Measurements from ENCODE around the gene RERGL. TPM values are rescaled to one million over a fixed set of nuclear protein-coding genes. Genes with fewer than 3 reads are reported as not detected.

RERGL gene
- total RNA-seq, 4 donors from 2014 or later = 2.6 to 5.0 (median 4.1) TPM

GRCh38 chr12:18123707-18124106, 33.7 kb upstream of the RERGL start:
- intact Hi-C loops (cut with DNase I) = no loop called here
- TF ChIP-seq EP300 (IDR thresholded peaks at IDR 0.05) (no peak), POLR2AphosphoS5 (IDR thresholded peaks at IDR 0.05) (no peak), POLR2A (IDR thresholded peaks at IDR 0.05; ENCODE audit: low read depth) (no peak), CTCF (IDR thresholded peaks at IDR 0.05) (no peak)
- DNase-seq (ENCODE audit: extremely low spot score) = no peak
- H3K9me3 ChIP-seq = peaks cover 0 to 30% (median 20%) of the 10 kb centered on the region in 4 donors
- no peaks in the 10 kb centered on the region for H3K27me3 ChIP-seq
- no peak overlapping the region for H3K27ac ChIP-seq (replicated peaks in 1 of 4)
- H3K4me3 ChIP-seq = no peak overlapping the region
- no peaks in the 10 kb centered on the region for H3K4me1 ChIP-seq
- no peaks in the 10 kb centered on the region for H3K36me3 ChIP-seq
- 69% methylated on average over 5 of the region's 5 CpGs for WGBS

- intact Hi-C loops (cut with DNase I) = no loop called here
- TF ChIP-seq CTCF (IDR thresholded peaks at IDR 0.05) (no peak), EP300 (IDR thresholded peaks at IDR 0.05) (no peak), POLR2AphosphoS5 (IDR thresholded peaks at IDR 0.05) (no peak), POLR2A (IDR thresholded peaks at IDR 0.05; ENCODE audit: low read depth) (no peak)
- Histone ChIP-seq H3K27me3 (no peaks in the 10 kb centered on the region), H3K4me1 (no peaks in the 10 kb centered on the region), H3K36me3 (no peaks in the 10 kb centered on the region), H3K27ac (replicated peaks in 1 of 4) (no peak overlapping the region), H3K9me3 (peaks cover 0 to 16% (median 12%) of the 10 kb centered on the region in 4 donors), H3K4me3 (no peak overlapping the region)
- no peak for DNase-seq (ENCODE audit: extremely low spot score)
- WGBS = 89% methylated on average over 1 of the region's 1 CpG
Measured at GRCh38 chr12:18120899-18121298, 30.9 kb upstream of the RERGL start.

- no peak for DNase-seq (ENCODE audit: extremely low spot score)
- 78% methylated on average over 4 of the region's 4 CpGs for WGBS
- H3K4me1 ChIP-seq = no peaks in the 10 kb centered on the region
Measured at GRCh38 chr12:18108611-18109010, 18.6 kb upstream of the RERGL start.

GRCh38 chr12:18103624-18104023, 13.6 kb upstream of the RERGL start:
- no peaks in the 10 kb centered on the region for H3K9me3 ChIP-seq
- H3K36me3 ChIP-seq = no peaks in the 10 kb centered on the region
- TF ChIP-seq POLR2AphosphoS5 (IDR thresholded peaks at IDR 0.05) (no peak), EP300 (IDR thresholded peaks at IDR 0.05) (no peak), CTCF (IDR thresholded peaks at IDR 0.05) (no peak)
- WGBS = 79% methylated on average over 2 of the region's 2 CpGs
- no peaks in the 10 kb centered on the region for H3K4me1 ChIP-seq
- intact Hi-C loops (cut with DNase I) = no loop called here
- H3K27ac ChIP-seq (replicated peaks in 1 of 4) = no peak overlapping the region
- no peaks in the 10 kb centered on the region for H3K27me3 ChIP-seq
- no peak overlapping the region for H3K4me3 ChIP-seq
- no peak for DNase-seq (ENCODE audit: extremely low spot score)

More at GRCh38 chr12:18108611-18109010, 18.6 kb upstream of the RERGL start:
- Histone ChIP-seq H3K27ac (replicated peaks in 1 of 4) (no peak overlapping the region), H3K9me3 (no peaks in the 10 kb centered on the region), H3K27me3 (no peaks in the 10 kb centered on the region), H3K36me3 (no peaks in the 10 kb centered on the region), H3K4me3 (no peak overlapping the region)
- TF ChIP-seq POLR2A (IDR thresholded peaks at IDR 0.05; ENCODE audit: low read depth) (no peak), CTCF (IDR thresholded peaks at IDR 0.05) (no peak), POLR2AphosphoS5 (IDR thresholded peaks at IDR 0.05) (no peak), EP300 (IDR thresholded peaks at IDR 0.05) (no peak)
- intact Hi-C loops (cut with DNase I) = no loop called here

- 46% methylated on average over 2 of the region's 2 CpGs for WGBS
- no peak for TF ChIP-seq POLR2A (IDR thresholded peaks at IDR 0.05; ENCODE audit: low read depth)
- no peak for TF ChIP-seq CTCF (IDR thresholded peaks at IDR 0.05)
- TF ChIP-seq POLR2AphosphoS5 (IDR thresholded peaks at IDR 0.05) = no peak
- Histone ChIP-seq H3K4me3 (no peak overlapping the region), H3K27me3 (no peaks in the 10 kb centered on the region), H3K36me3 (no peaks in the 10 kb centered on the region), H3K9me3 (no peaks in the 10 kb centered on the region), H3K4me1 (no peaks in the 10 kb centered on the region), H3K27ac (replicated peaks in 1 of 4) (no peak overlapping the region)
- intact Hi-C loops (cut with DNase I) = no loop called here
- no peak for DNase-seq (ENCODE audit: extremely low spot score)
Measured at GRCh38 chr12:18101043-18101442, 11.1 kb upstream of the RERGL start.
